Mesenchymal stem cell (in vitro differentiated cells and primary cell): ENCODE results near the gene CD68.

Source experiments
- DNase-seq: peaks from one replicate; pipeline ENCODE4 v3.0.0-alpha.2; 2013
- H2AFZ ChIP-seq: one replicate; pipeline ENCODE4 v1.6.1; 2013; ENCODE audit warnings: low read depth, mild to moderate bottlenecking, control low read depth, inconsistent platforms, low read length, moderate library complexity
- H2AK5ac ChIP-seq: 2 replicates; pipeline ENCODE4 v1.6.1; 2013; ENCODE audit warnings: low read length, moderate library complexity, mild to moderate bottlenecking, inconsistent platforms; ENCODE audit not compliant: severe bottlenecking
- H2BK120ac ChIP-seq: one replicate; pipeline ENCODE4 v1.6.1; 2013; ENCODE audit warnings: low read depth, mild to moderate bottlenecking, inconsistent platforms, low read length, moderate library complexity
- H2BK12ac ChIP-seq, 2 experiments: one replicate each; pipeline ENCODE4 v1.6.1; 2013; ENCODE audit warnings: inconsistent platforms in 2 of 2, low read length in 2 of 2, mild to moderate bottlenecking in 2 of 2, moderate library complexity in 2 of 2, control low read depth in 1 of 2
- H2BK15ac ChIP-seq: one replicate; pipeline ENCODE4 v1.6.1; 2013; ENCODE audit warnings: mild to moderate bottlenecking, low read depth, inconsistent platforms; ENCODE audit not compliant: poor library complexity, severe bottlenecking
- H2BK5ac ChIP-seq: 2 replicates; pipeline ENCODE4 v1.6.1; 2013; ENCODE audit warnings: low read depth, mild to moderate bottlenecking, low read length, control low read depth, inconsistent platforms; ENCODE audit not compliant: poor library complexity, severe bottlenecking
- H3K14ac ChIP-seq, 2 experiments: one replicate each; pipeline ENCODE4 v1.6.1; 2013; ENCODE audit warnings: inconsistent platforms in 2 of 2, low read length in 2 of 2, control low read depth in 1 of 2, mild to moderate bottlenecking in 1 of 2, moderate library complexity in 1 of 2
- H3K18ac ChIP-seq, 2 experiments: one replicate each; pipeline ENCODE4 v1.6.1; 2013; ENCODE audit warnings: inconsistent platforms in 2 of 2, low read length in 2 of 2, control low read depth in 1 of 2, low read depth in 1 of 2, mild to moderate bottlenecking in 1 of 2
- H3K23ac ChIP-seq, 2 experiments: one replicate each; pipeline ENCODE4 v1.6.1; 2013; ENCODE audit warnings: inconsistent platforms in 2 of 2, low read length in 2 of 2, mild to moderate bottlenecking in 2 of 2, moderate library complexity in 2 of 2, control low read depth in 1 of 2
- H3K27ac ChIP-seq: 2 replicates; pipeline ENCODE4 v1.5.1; 2013; ENCODE audit warnings: mild to moderate bottlenecking, moderate library complexity, low read length, control low read depth, inconsistent platforms; ENCODE audit not compliant: poor library complexity, severe bottlenecking
- H3K27me3 ChIP-seq, 2 experiments: 2 replicates each; pipeline versions ENCODE4 v1.6.1 to v1.7.0; 2013; ENCODE audit warnings: low read length in 2 of 2, mild to moderate bottlenecking in 2 of 2, moderate library complexity in 2 of 2, control low read depth in 1 of 2, inconsistent platforms in 1 of 2; ENCODE audit not compliant: control insufficient read depth in 1 of 2, insufficient read depth in 1 of 2
- H3K36me3 ChIP-seq, 2 experiments: 2 replicates each; pipeline versions ENCODE4 v1.6.1 to v1.7.0; 2013; ENCODE audit warnings: low read length in 2 of 2, control low read depth in 1 of 2, inconsistent platforms in 1 of 2, low read depth in 1 of 2, mild to moderate bottlenecking in 1 of 2; ENCODE audit not compliant: insufficient read depth in 2 of 2, control insufficient read depth in 1 of 2
- H3K4ac ChIP-seq, 2 experiments: one replicate each; pipeline ENCODE4 v1.6.1; 2013; ENCODE audit warnings: inconsistent platforms in 2 of 2, low read length in 2 of 2, mild to moderate bottlenecking in 2 of 2, moderate library complexity in 2 of 2, control low read depth in 1 of 2, low read depth in 1 of 2
- H3K4me1 ChIP-seq: 2 replicates; pipeline ENCODE4 v1.6.1; 2013; ENCODE audit warnings: low read depth, low read length, control low read depth; ENCODE audit not compliant: control insufficient read depth, insufficient read depth
- H3K4me2 ChIP-seq: 2 replicates; pipeline ENCODE4 v1.6.1; 2013; ENCODE audit warnings: low read length, mild to moderate bottlenecking, inconsistent platforms; ENCODE audit not compliant: poor library complexity, severe bottlenecking
- H3K4me3 ChIP-seq, 2 experiments: 2 replicates each; pipeline versions ENCODE4 v1.5.1 to v1.7.0; 2013; ENCODE audit warnings: low read length in 2 of 2, mild to moderate bottlenecking in 2 of 2, control low read depth in 1 of 2, low read depth in 1 of 2; ENCODE audit not compliant: insufficient read depth in 1 of 2
- H3K79me1 ChIP-seq: replicated peaks from 2 replicates; pipeline ENCODE4 v1.6.1; 2013; ENCODE audit warnings: mild to moderate bottlenecking, control low read depth, low read length, inconsistent platforms; ENCODE audit not compliant: poor library complexity, severe bottlenecking
- H3K9ac ChIP-seq: 2 replicates; pipeline ENCODE4 v1.7.0; 2013; ENCODE audit warnings: mild to moderate bottlenecking, low read length, moderate library complexity
- H3K9me3 ChIP-seq: 2 replicates; pipeline ENCODE4 v1.7.0; 2013; ENCODE audit warnings: mild to moderate bottlenecking, low read length; ENCODE audit not compliant: control insufficient read depth
- H4K8ac ChIP-seq: one replicate; pipeline ENCODE4 v1.6.1; 2013; ENCODE audit warnings: inconsistent platforms, mild to moderate bottlenecking, low read length, moderate library complexity
- H4K91ac ChIP-seq: one replicate; pipeline ENCODE4 v1.6.1; 2013; ENCODE audit warnings: mild to moderate bottlenecking, low read length, inconsistent platforms
- WGBS: methylation state at CpG from one replicate; pipeline ENCODE4 v1.1.7; 2013; ENCODE audit warnings: mixed read lengths; 5-methylcytosine and 5-hydroxymethylcytosine counted together

The CD68 gene

DNA sequence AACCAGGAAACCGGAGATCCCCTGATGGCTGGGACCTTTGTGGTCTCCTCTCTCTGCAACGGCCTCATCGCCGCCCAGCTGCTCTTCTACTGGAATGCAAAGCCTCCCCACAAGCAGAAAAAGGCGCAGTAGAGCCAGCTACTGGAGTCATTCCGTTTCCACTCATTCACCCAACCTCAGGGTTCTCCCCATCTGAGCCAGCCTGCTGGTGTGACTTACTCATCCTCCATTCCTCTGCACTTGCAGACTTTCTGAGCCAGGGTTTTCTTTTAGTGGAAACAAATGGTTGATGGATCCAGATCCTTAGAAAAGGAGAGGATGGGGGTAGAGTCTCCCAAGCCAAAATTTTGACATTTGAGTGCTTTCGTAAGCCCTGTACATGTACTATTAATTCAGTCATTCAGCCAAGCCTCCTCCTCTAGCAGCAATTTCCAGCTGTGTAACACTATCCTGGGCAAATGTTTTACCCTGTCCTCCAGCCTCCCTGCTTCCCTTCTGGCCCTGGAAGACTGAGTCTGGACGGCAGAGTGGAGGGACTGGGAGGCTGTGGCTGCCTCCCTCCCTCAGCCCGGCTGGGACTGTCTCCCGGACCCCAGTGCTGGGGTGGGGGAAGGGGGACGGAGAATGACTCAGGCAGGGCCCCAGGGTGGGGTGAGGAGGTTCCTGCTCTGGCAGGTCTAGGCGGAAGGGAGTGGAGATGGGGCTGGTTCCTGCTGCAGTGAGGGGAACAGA lies 8.1 kb downstream of the CD68 start:
- peaks cover 39 to 74% of the 10 kb centered on the region in 2 experiments for H3K36me3 ChIP-seq
- H4K91ac ChIP-seq, result peak overlapping the region; percentile 64
- no peak overlapping the region for H2AK5ac ChIP-seq
- no peaks in the 10 kb centered on the region for H3K9me3 ChIP-seq
- H3K4me3 ChIP-seq, result peak overlapping the region in 1 of 2 experiments; percentile 68
- H3K14ac ChIP-seq, result no peak overlapping the region
- peak overlapping the region; percentile 19 to 44 for H3K18ac ChIP-seq
- peaks cover 54% of the 10 kb centered on the region for H3K4me1 ChIP-seq
- H3K27ac ChIP-seq, result peak overlapping the region; percentile 82
- no peaks in the 10 kb centered on the region for H3K27me3 ChIP-seq
- H3K4ac ChIP-seq, result peak overlapping the region in 1 of 2 experiments; percentile 6
- peak overlapping the region; percentile 49 for H2BK5ac ChIP-seq
- peak overlapping the region; percentile 79 for H3K9ac ChIP-seq
- peak overlapping the region; percentile 46 for H4K8ac ChIP-seq
- 31% methylated on average over 10 of the region's 12 CpGs for WGBS
- H2BK120ac ChIP-seq, result peak overlapping the region; percentile 77
- no peak overlapping the region for H2AFZ ChIP-seq
- DNase-seq, result peak; percentile 95
- peaks cover 35% of the 10 kb centered on the region for H3K79me1 ChIP-seq
- no peak overlapping the region for H3K23ac ChIP-seq
- H3K4me2 ChIP-seq, result peak overlapping the region; percentile 32
- no peak overlapping the region for H2BK15ac ChIP-seq
- H2BK12ac ChIP-seq, result peak overlapping the region in 1 of 2 experiments; percentile 17

DNA sequence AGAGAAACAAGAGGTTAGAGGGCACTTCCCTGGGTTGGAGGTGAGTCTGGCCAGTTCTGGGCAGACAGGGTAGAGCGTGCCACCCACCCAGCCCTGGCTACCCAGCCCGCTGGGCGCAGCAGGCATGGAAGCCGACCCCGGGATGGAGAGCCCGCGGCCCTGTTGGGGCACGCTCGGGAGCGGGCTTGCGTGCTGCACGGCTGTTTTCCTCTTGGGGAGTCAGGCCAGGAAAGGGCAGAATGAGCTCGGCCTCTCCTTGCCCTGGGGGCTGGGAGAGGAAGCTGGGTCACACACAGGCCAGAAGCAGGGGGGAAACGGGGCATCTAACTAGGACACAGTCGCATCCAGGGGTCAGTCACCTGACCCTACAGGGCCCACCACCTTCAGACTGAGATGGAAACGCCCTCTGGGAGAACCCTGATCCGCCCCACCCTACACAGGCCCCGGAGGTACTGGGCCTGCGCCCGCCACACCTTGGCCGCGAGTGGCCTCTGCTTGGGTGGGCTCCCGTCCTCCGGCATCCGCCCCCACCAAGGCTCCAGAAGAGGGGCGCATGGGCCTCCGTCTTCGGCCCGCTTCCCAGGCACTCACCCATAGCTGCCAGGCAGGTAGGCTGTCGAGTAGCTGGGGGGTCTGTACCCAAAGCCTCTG lies 9.2 kb downstream of the CD68 start:
- no peaks in the 10 kb centered on the region for H3K9me3 ChIP-seq
- peak overlapping the region; percentile 72 to 82 for H3K4ac ChIP-seq
- WGBS, result 84% methylated on average over 29 of the region's 30 CpGs
- peak overlapping the region; percentile 66 for H4K8ac ChIP-seq
- peak overlapping the region in 1 of 2 experiments; percentile 23 for H3K23ac ChIP-seq
- H3K27ac ChIP-seq, result peak overlapping the region; percentile 82
- peaks cover 49 to 74% of the 10 kb centered on the region in 2 experiments for H3K36me3 ChIP-seq
- no peak for DNase-seq
- H3K18ac ChIP-seq, result peak overlapping the region; percentile 68 to 73
- H3K4me2 ChIP-seq, result no peak overlapping the region
- peak overlapping the region; percentile 91 for H2AK5ac ChIP-seq
- H2BK120ac ChIP-seq, result no peak overlapping the region
- peak overlapping the region in 1 of 2 experiments; percentile 68 for H3K4me3 ChIP-seq
- H2BK15ac ChIP-seq, result peak overlapping the region; percentile 26
- H3K4me1 ChIP-seq, result peaks cover 50% of the 10 kb centered on the region
- H3K14ac ChIP-seq, result peak overlapping the region in 1 of 2 experiments; percentile 36
- H2BK12ac ChIP-seq, result peak overlapping the region in 1 of 2 experiments; percentile 70
- H3K79me1 ChIP-seq, result peaks cover 32% of the 10 kb centered on the region
- H2BK5ac ChIP-seq, result no peak overlapping the region
- H4K91ac ChIP-seq, result peak overlapping the region; percentile 89
- peak overlapping the region; percentile 79 for H3K9ac ChIP-seq
- no peak overlapping the region for H2AFZ ChIP-seq
- no peaks in the 10 kb centered on the region for H3K27me3 ChIP-seq

DNA sequence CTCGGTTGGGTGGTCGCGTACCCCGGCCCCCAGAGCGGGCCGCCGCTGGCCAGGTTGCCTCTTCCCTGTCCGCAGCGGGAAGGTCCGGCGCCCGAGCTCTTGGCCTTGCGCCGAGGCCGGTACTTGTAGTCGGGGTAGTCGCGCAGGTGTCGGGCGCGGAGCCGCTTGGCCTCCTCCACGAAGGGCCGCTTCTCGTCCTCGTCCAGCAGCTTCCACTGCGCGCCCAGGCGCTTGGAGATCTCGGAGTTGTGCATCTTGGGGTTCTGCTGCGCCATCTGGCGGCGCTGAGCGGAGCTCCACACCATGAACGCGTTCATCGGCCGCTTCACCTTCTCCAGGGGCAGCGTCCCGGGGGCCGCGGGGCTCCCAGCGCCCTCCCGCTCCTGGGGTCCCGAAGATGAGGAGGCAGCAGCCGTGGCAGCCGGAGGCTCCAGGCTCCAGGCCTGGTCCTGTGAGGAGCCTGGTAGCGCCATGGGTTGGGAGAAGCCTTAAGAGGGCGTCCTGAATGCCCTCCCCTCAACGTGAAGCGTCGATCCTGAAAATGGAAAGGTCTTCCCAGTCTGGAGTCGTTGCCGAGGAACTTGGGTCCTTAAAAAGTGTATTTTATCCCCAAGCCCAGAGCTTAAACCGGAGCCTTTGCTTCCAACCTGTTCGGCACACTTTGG lies 9.9 kb downstream of the CD68 start:
- H2BK5ac ChIP-seq, result no peak overlapping the region
- H3K27me3 ChIP-seq, result no peaks in the 10 kb centered on the region
- peak overlapping the region; percentile 79 for H3K9ac ChIP-seq
- H2BK12ac ChIP-seq, result peak overlapping the region in 1 of 2 experiments; percentile 4
- H3K27ac ChIP-seq, result peak overlapping the region; percentile 31
- H3K36me3 ChIP-seq, result peaks cover 56 to 78% of the 10 kb centered on the region in 2 experiments
- no peak overlapping the region for H2AFZ ChIP-seq
- peak overlapping the region; percentile 24 for H2BK120ac ChIP-seq
- peaks cover 33% of the 10 kb centered on the region for H3K79me1 ChIP-seq
- H3K14ac ChIP-seq, result no peak overlapping the region
- DNase-seq, result peak; percentile 86
- peak overlapping the region; percentile 35 for H4K91ac ChIP-seq
- H3K4ac ChIP-seq, result no peak overlapping the region
- peak overlapping the region; percentile 13 for H2BK15ac ChIP-seq
- peak overlapping the region; percentile 33 for H3K4me2 ChIP-seq
- H3K4me1 ChIP-seq, result peaks cover 50% of the 10 kb centered on the region
- 21% methylated on average over 49 of the region's 56 CpGs for WGBS
- no peaks in the 10 kb centered on the region for H3K9me3 ChIP-seq
- peak overlapping the region; percentile 87 for H4K8ac ChIP-seq
- no peak overlapping the region for H3K23ac ChIP-seq
- H2AK5ac ChIP-seq, result peak overlapping the region; percentile 82
- H3K18ac ChIP-seq, result peak overlapping the region in 1 of 2 experiments; percentile 68
- peak overlapping the region in 1 of 2 experiments; percentile 68 for H3K4me3 ChIP-seq
